GM10248 (cell line): Measurements from ENCODE around the gene RNF157.

Source experiments
- CTCF ChIA-PET: fragments of 300-600 bp; sonication (Branson Sonifier 250); formaldehyde crosslinking; extraction: SDS; loops from one replicate; lab custom pipeline; 2021; ENCODE audit warnings: antibody characterized with exemption; lab: Yijun Ruan, JAX
- POLR2A ChIA-PET: fragments of 350-650 bp; sonication (Branson Sonifier 250); formaldehyde crosslinking; extraction: SDS; loops from one replicate; lab custom pipeline; 2020; ENCODE audit warnings: antibody characterized with exemption; lab: Yijun Ruan, JAX
- DNase-seq: peaks from one replicate; pipeline ENCODE4 v3.0.0; 2012; ENCODE audit errors: extremely low spot score
- TF ChIP-seq, protein P1 (sequence below): IDR thresholded peaks from 2 replicates; pipeline ENCODE4 v1.5.1; 2012; ENCODE audit warnings: mild to moderate bottlenecking, low read depth; ENCODE audit errors: extremely low read depth, missing control alignments, control extremely low read depth

RNF157 gene

GRCh38 chr17:76278268-76278908 is 38.1 kb upstream of the RNF157 start:
- TF ChIP-seq, protein P1, sequence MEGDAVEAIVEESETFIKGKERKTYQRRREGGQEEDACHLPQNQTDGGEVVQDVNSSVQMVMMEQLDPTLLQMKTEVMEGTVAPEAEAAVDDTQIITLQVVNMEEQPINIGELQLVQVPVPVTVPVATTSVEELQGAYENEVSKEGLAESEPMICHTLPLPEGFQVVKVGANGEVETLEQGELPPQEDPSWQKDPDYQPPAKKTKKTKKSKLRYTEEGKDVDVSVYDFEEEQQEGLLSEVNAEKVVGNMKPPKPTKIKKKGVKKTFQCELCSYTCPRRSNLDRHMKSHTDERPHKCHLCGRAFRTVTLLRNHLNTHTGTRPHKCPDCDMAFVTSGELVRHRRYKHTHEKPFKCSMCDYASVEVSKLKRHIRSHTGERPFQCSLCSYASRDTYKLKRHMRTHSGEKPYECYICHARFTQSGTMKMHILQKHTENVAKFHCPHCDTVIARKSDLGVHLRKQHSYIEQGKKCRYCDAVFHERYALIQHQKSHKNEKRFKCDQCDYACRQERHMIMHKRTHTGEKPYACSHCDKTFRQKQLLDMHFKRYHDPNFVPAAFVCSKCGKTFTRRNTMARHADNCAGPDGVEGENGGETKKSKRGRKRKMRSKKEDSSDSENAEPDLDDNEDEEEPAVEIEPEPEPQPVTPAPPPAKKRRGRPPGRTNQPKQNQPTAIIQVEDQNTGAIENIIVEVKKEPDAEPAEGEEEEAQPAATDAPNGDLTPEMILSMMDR, result no peak
- ChIA-PET CTCF (interaction anchor here (0.7 to 9.0 kb wide), 22 partner anchors 11 to 265 kb away, joined by 3 to 337 read pairs (median 10); partner anchors contain the start of gene UBALD2), POLR2A (interaction anchor here (0.5 to 2.0 kb wide), 4 partner anchors 8 to 137 kb away, joined by 3 to 6 read pairs (median 4); partner anchors contain the start of gene FOXJ1)
- DNase-seq, result no peak

DNA sequence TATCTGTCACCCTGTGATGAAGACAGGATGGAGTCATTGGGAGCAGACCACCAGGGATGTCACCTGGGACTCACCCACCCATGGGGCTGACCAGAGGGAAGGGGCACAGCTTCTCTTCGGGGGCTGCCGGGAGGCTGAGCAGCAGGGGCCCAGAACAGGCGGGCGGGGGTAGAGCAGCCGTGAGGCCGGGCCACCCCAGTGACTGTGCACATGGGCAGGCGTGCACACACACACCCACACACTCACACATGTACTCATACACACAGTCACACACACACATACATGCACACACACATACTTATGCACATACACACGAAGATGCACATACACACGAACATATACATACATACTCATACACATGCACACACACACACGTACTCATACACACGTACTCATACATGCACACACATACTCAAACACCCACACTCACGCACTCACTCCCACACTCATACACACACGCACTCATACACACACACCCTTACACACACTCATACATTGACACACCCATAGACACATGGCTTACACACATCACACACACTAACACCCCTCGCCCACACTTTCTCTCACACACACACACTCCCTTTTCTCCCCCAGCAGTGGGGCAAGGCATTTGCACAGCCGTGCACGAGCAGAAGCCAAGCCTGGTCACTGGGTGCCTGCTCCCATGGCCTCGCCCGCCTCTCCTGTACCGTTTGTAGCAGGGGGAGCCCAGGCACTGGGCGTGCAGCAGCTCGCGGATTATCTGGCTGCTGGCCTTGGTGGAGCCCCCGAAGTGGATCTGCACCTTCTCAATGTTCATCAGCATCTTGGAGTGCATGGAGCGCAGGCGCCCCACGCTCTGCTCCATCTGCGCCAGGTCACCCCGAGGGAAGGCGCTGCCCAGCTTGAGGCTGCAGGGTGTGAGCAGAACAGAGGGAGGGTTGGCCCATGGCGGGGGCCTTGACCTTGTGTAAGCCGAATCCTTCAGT is 37.3 kb upstream of the RNF157 start:
- ChIA-PET CTCF (interaction anchor here (1.0 to 9.0 kb wide), 13 partner anchors 12 to 264 kb away, joined by 3 to 337 read pairs (median 23); partner anchors contain the start of gene UBALD2), POLR2A (interaction anchor here (0.5 to 2.0 kb wide), 3 partner anchors 9 to 137 kb away, joined by 3 to 5 read pairs (median 3); partner anchors contain the start of gene FOXJ1)
- TF ChIP-seq, protein P1, result no peak
- no peak for DNase-seq

GRCh38 chr17:76276461-76277299 is 36.4 kb upstream of the RNF157 start:
- ChIA-PET POLR2A (interaction anchor here (0.7 to 1.4 kb wide), 2 partner anchors 10 to 30 kb away, joined by 3 to 4 read pairs; no protein-coding TSS in a partner anchor), CTCF (interaction anchor here (1.3 to 10.0 kb wide), 3 partner anchors 12 to 262 kb away, joined by 3 to 86 read pairs (median 71); no protein-coding TSS in a partner anchor)
- TF ChIP-seq, protein P1, result no peak
- DNase-seq, result no peak

DNA sequence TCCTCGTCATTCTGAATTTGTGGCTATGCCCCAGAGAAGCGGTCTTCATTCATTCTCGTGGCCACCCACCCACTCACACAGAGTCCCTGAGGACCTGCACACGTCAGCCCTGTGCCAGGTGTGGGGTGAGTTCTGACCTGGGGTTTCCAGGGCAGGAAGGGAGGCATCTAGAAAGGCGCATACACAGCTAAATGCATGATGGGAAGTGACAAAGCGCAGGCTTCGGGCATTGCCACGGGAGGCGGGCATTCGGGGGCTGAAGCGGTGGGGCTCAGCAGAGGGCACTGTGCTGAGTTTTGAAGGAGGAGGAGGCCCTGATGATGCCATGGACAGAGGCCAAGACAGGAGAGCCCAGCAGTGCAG is 35.8 kb upstream of the RNF157 start:
- ChIA-PET CTCF (interaction anchor here (1.3 to 10.0 kb wide), 3 partner anchors 11 to 261 kb away, joined by 3 to 86 read pairs (median 4); no protein-coding TSS in a partner anchor), POLR2A (interaction anchor here (0.7 to 1.4 kb wide), 3 partner anchors 10 to 29 kb away, joined by 3 to 4 read pairs (median 4); partner anchors contain the start of gene UBALD2)
- no peak for DNase-seq

GRCh38 chr17:76275382-76276068 is 35.2 kb upstream of the RNF157 start:
- ChIA-PET CTCF (interaction anchor here (1.1 to 10.0 kb wide), 5 partner anchors 12 to 261 kb away, joined by 3 to 86 read pairs (median 4); no protein-coding TSS in a partner anchor), POLR2A (interaction anchor here (0.7 to 4.2 kb wide), 5 partner anchors 9 to 151 kb away, joined by 3 to 36 read pairs (median 4); partner anchors contain the start of gene UBALD2)
- TF ChIP-seq, protein P1, result no peak
- no peak for DNase-seq

More for the DNA sequence above, 35.8 kb upstream of the RNF157 start:
- TF ChIP-seq, protein P1, result no peak
